GM21381 (cell line): ENCODE measurements around the gene ANKFY1.

ENCODE experiments used
- ATAC-seq: cut with Tn5 transposase; IDR thresholded peaks from one replicate; pipeline ENCODE4 v1.9.1; 2021; ENCODE audit warnings: mild to moderate bottlenecking, moderate library complexity; ENCODE audit not compliant: unreplicated experiment

The ANKFY1 gene, protein sequence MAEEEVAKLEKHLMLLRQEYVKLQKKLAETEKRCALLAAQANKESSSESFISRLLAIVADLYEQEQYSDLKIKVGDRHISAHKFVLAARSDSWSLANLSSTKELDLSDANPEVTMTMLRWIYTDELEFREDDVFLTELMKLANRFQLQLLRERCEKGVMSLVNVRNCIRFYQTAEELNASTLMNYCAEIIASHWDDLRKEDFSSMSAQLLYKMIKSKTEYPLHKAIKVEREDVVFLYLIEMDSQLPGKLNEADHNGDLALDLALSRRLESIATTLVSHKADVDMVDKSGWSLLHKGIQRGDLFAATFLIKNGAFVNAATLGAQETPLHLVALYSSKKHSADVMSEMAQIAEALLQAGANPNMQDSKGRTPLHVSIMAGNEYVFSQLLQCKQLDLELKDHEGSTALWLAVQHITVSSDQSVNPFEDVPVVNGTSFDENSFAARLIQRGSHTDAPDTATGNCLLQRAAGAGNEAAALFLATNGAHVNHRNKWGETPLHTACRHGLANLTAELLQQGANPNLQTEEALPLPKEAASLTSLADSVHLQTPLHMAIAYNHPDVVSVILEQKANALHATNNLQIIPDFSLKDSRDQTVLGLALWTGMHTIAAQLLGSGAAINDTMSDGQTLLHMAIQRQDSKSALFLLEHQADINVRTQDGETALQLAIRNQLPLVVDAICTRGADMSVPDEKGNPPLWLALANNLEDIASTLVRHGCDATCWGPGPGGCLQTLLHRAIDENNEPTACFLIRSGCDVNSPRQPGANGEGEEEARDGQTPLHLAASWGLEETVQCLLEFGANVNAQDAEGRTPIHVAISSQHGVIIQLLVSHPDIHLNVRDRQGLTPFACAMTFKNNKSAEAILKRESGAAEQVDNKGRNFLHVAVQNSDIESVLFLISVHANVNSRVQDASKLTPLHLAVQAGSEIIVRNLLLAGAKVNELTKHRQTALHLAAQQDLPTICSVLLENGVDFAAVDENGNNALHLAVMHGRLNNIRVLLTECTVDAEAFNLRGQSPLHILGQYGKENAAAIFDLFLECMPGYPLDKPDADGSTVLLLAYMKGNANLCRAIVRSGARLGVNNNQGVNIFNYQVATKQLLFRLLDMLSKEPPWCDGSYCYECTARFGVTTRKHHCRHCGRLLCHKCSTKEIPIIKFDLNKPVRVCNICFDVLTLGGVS

DNA sequence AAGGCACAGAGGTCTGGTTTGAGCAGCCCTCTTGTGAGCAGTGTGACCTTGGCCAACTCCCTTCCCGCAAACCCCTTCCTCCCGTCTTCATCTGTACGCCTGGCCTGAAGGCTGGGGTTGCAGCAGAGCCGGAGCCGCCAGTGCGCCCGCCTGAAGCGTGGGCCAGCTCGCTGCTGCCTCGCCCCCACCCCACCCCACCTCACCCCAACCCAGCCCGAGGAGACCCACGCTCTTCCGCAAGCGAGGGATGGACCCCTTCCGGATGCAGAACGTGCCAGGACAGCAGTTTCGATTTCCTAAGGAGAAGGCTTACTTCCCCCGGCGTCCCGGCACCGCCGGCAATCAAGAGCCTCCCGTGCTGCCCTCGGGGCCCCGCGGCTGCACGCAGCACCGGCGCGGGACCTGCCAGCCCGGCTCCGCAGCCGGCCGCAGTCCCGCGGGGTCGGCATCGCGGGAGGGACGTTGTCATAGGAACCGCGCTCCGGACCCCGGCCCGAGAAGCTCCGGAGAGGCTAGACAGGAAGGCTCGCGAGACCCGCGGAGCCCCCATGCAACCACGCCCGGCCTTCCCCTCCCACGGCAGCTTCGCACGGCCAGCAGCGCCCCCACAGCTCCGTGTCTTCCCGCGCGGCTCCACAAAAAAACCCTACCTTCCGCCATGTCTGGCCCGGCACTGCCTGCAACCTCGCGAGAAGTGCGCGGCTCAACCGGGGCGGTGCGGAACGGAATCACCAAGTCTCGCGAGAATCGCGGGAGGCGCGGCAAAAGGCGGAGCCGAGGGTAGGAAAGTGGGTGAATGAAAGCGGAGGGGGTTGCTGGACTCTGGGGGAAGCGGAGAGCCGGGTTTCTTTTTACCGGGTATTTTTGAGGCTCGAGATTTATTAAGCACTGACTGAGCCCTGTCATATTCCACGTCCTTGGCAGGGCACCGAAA, at the start of gene ANKFY1:
ANKFY1 (minus strand) TSS at position 698 of the 934 bp plus-strand sequence; CDS start at position 660, 38 bp downstream.
- ATAC-seq = peak; percentile 84

DNA sequence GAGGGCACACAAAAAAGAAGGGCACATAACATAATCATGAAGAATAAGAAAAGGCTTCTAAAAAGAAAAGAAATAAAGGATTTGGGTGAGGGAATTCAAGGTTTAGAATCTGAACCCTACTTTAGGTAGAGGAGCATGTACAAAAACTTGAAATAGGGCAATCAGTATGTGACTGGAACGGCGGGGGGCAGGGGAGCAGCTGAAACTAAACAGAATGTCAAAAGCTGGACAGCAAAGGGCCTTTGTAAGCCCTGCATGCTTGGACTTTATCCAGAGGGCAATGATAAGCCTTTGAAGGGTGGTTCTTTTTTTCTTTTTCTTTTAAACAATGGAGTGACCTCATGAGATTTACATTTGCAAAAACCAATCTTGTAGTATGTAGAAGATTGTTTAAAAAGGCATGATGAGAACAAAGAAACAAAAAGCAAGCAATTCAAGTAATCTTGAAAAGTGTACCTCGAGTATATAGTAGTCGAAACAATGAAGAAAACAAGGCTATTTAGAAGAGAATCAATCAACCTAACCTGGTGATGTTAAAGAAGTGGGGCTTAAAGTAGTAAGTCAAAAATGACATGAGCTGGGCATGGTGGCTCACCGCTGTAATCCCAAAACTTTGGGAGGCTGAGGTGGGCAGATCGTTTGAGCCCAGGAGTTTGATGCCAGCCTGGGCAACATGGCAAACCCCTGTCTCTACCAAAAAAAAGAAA, 46.7 kb upstream of the ANKFY1 start:
- ATAC-seq = no peak

DNA sequence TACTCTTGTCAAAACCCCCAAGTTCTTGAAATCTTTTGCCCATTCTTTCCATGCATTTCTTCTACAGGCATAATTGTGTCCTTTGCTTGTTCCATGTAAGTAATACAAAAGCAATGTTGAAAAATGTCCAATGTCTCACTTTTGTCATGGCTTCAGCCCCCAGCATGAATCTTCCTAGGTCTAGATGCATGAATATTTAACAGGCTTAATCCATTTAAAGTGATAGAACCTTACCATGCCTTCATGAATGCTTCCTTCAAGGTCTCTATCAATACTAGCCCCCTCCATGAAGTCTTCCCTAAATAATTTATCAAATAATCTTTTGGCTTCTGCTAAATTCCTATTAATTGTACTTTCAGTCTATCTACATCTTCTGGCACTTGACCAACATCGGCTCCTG, 46.1 kb upstream of the ANKFY1 start:
- no peak for ATAC-seq

DNA sequence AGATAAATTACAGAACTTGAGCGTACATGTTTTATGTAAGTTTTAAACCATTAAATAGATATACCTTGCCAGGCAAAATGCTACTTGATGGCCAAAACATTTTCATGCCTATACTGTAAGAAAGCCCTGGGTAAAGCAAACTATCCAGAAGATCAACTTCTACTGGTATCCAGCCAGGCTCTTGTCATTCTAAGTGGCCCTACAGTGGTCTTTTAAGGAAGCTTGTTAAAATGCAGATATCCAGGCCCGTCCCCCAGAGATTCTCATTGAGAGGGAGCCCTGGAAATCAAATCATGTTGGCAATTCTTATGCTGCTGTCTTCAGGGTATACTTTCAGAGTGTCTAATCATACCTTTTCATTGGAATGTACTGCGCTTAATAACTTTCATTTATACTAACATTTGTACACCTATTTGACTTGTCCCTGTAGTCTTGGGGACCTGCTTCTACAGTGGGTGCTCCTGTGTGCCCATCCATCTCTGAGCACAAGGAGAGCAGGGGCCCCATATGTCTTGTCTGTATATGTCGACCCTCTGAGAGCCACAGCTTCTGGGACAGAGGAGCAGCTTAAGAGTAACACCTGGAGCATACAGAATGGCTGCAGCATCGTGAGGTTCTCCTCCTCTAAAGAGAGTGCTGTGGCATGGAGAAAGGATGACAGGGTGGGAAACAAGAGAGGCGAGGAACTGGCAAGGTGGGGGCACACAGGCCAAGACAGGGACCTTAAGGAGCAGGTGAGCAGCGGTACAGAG, 43.6 kb upstream of the ANKFY1 start:
- no peak for ATAC-seq

DNA sequence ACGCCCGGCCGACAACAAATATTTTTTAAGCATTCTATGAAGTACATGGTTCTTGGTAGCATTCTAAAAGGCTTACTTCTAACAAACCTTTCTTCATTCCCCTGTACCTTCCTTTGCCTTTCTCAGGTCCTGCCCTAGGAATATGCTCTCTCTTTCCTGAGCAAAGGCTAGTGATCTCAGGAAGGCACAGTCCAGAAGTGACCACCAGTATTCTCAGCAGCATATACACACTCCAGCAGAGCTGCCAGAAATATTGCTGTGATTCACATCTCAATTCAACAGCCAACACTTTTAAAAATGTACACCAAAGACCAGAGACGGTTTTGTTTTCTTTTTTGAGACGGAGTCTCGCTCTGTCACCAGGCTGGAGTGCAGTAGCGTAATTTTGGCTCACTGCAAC, 41.4 kb upstream of the ANKFY1 start:
- no peak for ATAC-seq

DNA sequence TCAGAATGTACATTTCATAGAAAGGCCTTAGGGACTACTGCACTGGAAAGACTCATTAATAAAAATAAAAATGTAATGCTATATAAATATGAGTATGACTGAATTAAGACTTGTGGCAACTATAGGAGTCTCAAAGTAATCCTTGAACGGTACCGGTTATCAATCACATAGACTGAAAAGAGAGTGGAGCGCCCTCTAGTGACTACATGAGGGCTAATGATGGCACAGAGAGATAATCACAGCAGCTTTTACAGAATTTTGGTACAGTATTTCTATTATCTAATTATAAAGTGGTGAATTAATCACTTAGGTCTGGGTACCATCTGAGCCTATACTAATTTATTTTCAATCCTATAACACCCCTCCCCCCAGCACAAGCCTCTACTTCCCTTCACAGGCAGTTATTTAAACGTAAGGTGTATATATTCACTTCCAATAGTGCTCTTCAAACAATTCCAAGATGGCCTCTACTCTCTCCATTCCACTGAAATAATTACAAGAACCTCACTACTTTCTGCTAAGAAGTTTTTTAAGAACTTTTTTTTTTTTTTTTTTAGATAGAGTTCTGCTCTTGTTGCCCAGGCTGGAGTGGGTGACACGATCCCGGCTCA, 40.7 kb upstream of the ANKFY1 start:
- ATAC-seq = no peak

DNA sequence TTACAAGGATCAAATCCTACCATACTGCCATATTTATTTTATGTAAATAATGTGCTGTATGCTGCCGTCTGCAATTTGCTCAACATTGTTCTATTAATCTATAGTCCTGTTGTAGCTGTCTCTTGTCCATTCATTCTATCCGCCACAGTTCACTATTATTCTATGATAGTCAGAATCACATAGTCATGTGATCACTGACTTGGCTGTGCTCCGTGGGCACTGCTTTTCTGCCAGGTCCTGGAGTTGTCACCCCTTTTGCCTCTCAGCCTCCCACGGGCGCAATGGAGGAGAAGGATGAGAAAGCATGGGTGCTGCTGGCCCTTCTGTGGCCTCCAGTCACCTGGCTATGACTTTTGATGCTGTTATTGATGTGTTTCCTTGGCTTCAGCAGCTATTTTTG, 37.3 kb upstream of the ANKFY1 start:
- ATAC-seq = no peak

DNA sequence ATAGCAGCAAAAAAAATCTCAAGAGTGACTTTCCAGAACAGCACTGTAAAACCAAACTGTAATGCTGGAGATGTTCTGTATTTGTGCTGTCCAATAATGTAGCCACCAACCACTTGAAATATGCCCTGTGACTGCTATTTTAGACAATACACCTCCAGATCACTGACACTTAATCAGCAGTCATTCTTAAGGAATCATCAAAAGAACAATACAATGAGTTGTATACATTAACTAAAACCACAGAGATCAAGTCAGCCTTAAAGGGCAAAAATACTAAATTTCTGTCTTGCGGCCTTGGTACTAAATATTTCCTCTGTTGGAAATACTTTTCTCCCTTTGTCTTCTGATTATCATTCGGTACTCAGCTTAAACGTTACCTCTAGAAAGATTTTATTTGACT, 33.6 kb upstream of the ANKFY1 start:
- no peak for ATAC-seq

DNA sequence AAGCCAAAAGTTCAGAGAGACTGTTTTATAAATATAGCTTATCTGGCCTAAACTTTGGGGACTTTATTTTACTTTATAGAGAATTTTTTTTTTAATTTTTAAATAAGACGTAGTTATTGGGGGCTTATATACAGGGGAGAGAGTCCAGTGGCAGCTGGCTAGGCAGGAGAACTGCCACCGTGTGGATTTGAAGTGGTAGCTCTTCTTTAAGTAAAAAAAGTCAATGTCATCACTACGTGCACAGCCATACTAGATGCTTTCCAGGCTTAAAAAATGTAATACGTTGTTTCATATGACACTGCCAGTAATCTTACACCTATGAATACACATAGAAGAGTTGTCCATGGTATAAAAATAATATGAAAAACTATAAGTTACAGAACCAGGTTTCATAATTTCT, 31.9 kb upstream of the ANKFY1 start:
- no peak for ATAC-seq

DNA sequence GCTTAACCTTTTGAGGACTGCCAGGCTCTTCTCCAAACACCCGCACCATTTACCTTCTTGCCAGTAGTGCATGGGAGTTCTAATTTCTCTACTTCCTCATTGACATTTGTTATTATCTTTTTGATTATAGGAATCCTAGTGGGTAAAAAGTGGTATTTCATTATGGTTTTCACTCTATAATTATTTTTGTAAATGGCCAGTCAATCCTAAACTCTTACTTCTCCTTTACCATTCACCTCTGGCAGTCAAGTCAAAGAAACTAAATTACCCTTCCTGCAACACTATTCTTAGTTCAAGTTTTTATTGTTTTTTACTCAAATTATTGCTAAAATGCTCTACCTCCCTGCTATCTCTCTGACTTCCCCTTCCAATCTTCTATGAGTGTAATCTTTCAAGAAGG, 29.8 kb upstream of the ANKFY1 start:
- ATAC-seq = no peak

DNA sequence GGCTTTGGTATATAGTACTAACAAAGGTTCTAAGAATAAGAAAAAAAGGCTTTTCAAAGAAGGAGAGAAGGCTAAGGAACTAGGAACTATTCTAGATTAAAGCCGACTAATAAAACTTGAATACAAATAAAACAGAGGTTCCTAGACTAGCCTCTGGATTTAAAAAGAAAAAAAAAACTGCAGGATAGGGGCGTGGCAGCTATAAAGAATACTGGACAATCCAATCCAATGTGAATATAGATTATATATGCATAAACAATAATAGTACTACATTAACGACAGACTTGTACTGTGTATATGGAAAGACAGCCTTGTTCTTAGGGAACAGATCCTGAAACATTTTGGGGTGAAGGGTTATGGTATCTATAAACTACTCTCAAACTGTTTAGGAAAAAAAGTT, 23.9 kb upstream of the ANKFY1 start:
- no peak for ATAC-seq

DNA sequence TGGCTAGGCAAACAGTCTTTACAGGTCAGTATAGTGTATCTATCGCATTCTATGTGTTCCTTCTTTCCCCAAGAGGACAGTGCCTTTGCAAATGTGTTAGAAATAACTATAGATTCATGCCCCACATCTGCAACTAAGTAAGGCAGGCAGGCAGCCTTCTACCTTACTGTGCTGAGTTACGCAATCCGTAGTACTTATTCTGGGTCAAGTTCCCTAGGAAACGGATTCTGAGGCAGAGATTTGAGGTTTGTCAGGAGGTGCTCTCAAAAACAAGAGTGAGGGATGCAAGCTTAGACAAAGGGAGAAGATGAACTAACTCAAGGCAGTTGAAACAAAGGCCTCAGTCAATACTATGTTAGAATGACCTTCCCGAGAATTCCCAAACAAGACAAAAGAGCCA, 12.7 kb upstream of the ANKFY1 start:
- ATAC-seq = no peak

DNA sequence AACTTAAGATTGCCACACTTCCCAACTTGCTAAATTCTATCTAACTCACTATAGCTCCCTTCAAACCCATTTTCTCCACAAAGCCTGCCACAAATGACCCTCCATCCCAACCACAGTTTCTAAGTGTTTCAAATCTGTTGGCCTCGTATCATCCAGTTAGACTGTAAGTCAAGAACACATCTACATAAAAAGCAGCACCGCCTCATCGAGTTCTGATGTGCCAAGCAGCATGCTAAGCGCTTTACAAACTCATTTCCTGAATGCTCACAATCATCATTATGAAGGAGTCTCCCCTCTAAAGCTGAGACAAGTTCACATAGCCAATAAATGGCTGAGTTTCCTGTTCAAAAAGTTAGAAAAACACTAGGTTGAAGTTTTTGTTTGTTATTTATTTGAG, 9.2 kb upstream of the ANKFY1 start:
- no peak for ATAC-seq

DNA sequence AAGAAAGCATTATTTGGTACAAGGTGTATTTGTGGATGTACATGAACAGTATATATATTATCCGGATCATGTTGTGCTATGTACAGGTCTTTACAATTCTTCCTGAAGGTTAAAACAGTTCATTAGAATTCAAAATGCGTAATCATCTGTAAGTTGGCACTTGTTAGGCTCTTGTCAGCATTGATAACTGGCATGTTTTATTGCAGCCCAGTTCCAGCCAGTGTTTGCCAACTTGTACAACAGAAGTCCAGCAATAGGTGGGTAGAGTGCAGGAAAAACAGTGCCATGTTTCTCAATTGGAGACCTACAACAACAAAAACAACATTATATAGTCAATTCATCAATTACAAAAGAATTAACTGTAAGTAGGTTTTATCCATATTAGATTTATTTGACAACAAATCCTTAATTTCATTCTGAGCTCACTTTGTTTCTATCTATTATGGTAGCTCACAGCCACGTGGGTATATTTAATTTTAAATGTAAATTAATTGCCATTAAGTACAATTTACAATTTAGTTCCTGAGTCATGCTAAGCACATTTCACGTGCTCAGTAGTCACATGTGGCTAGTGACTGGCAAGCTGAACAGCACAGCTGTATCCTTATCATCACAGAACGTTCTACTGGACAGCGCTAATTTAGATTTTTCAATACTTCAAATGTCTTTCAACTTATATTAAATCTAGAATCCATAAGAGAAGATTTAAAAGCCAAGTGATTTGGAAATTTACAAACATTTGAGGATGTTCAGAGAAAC, 8.6 kb upstream of the ANKFY1 start:
- no peak for ATAC-seq

DNA sequence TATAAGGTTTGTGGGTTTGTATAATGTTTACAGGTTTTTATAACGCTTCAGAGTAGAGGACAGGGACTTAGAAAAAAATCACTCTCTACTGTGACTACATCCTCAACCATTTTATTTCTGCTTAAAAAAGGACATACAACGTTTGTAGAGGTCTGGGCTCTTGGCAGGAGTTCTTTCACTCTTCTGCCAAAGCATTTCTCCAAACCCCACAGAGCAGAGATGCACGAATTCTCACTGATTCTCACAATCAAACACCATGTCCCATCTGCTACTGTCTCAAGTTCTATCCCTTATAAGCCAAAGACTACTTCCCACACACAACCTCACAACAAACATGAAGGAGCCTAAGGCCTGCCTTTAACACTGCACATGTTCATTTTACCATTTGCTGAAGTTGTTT, 7.0 kb upstream of the ANKFY1 start:
- ATAC-seq = no peak

DNA sequence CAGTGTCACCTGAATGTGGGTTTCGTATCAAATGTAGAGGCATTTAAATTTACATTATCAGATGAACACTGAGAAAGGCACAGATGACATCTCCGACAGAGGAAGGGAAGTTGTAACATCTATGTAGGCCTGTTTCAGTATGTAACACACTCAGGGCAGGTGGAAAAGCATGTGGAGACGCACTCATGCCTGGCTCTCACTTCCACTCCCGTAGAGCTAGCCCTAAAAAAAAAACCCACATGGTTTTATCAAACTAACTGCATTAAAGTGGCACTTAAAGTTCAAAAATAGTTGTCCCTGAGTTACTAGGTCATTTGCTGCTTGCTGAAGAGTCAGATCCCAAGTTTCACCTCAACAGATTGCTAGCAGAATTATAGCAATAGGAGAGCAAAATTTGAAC, 6.1 kb upstream of the ANKFY1 start:
- ATAC-seq = no peak

DNA sequence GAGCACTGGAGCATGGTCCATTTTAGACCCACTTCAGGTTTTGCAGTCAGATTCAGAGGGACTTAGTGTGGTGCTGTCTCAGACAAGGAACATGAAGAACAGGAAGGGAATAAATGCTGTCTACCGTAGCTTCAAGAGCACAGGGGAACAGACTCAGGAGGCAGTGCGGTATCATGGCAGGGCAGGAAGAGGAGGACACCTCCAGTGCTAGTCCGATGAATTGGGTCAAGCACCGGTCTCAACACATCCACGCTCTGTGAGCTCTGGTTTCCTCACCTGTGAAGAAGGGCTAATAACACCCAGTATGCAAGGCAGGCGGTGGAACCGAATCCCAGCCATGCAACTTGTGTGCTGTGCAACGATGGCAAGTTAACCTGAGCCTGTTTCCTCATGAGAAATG, 3.6 kb upstream of the ANKFY1 start:
- ATAC-seq = no peak

DNA sequence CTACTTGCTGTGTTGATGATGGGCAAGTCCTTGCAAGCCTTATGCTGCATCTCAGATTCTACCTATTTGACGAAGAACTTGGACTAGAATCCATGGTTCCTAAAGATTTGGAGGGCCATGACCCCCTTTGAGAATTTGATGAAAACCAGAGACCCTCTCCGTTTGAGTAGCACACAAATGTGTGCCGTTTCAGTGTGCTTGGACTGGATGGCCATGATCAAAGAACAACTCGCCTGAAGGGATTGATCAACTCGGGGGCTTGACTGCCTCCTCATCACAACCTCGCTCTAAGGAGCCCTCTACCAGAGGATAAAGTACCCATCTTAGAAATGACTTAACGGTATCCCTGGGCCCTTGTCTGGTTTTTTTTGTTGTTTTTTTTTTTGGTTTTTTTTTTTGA, 2.8 kb upstream of the ANKFY1 start:
- no peak for ATAC-seq
